Transverse colon (tissue), 4 donors: ENCODE measurements around the gene TP73. TPM values are rescaled to one million over a fixed set of nuclear protein-coding genes. Genes with fewer than 3 reads are reported as not detected.

Experiments used
- DNase-seq: peaks from one replicate; pipeline ENCODE4 v3.0.0-alpha.2; 2019
- H3K27ac ChIP-seq, 4 donors: fragments of 200-600 bp; sonication (generic); 2 replicates each; pipeline ENCODE4 v1.5.1; 2016 to 2018; ENCODE audit warnings: inconsistent platforms in 4 of 4
- H3K27me3 ChIP-seq: fragments of 200-600 bp; sonication (generic); 2 replicates; pipeline ENCODE4 v1.5.1; 2017; ENCODE audit warnings: inconsistent platforms
- H3K36me3 ChIP-seq, 4 donors: fragments of 200-600 bp; sonication (generic); 2 replicates each; pipeline ENCODE4 v1.5.1; 2017 to 2019; ENCODE audit warnings: inconsistent platforms in 4 of 4
- H3K4me1 ChIP-seq, 4 donors: fragments of 200-600 bp; sonication (generic); 2 replicates each; pipeline ENCODE4 v1.5.1; 2017 to 2020; ENCODE audit warnings: inconsistent platforms in 4 of 4
- H3K4me3 ChIP-seq, 4 donors: fragments of 200-600 bp; sonication (generic); 1 replicate in 1 of 4; 2 replicates in 3 of 4; pipeline versions ENCODE4 v1.5.1 to v1.6.1; 2017 to 2019; ENCODE audit warnings: inconsistent platforms in 4 of 4
- H3K9me3 ChIP-seq, 2 donors: fragments of 200-600 bp; sonication (generic); 2 replicates each; pipeline ENCODE4 v1.5.1; 2017 to 2019; ENCODE audit warnings: inconsistent platforms in 2 of 2
- EP300 ChIP-seq: sonication (generic); formaldehyde crosslinking; IDR thresholded peaks from one replicate; pipeline ENCODE4 v1.6.1; 2017; ENCODE audit warnings: antibody characterized with exemption, low read depth
- POLR2A ChIP-seq: fragments of 450-650 bp; IDR thresholded peaks from one replicate; pipeline ENCODE4 v1.6.1; 2016; ENCODE audit warnings: antibody characterized with exemption, mild to moderate bottlenecking, moderate library complexity
- POLR2AphosphoS5 ChIP-seq, 3 donors: sonication (generic); formaldehyde crosslinking; IDR thresholded peaks; one replicate each; pipeline ENCODE4 v1.6.1; 2016; ENCODE audit warnings: antibody characterized with exemption in 3 of 3
- WGBS, 2 donors: methylation state at CpG; one replicate each; pipeline ENCODE4 v1.1.5; 2018; ENCODE audit warnings: low coverage in 1 of 2; 5-methylcytosine and 5-hydroxymethylcytosine counted together
- in situ Hi-C, 4 donors: fragments of 200-750 bp; cut with MboI; loops; one replicate each; pipeline versions ENCODE4 v1.15.0 to v1.15.1; 2017; ENCODE audit warnings: low sequenced_read_pairs in 3 of 4, low pct_ligation_motif_present in 1 of 4, low pct_unique_long_range_greater_than_20kb in 1 of 4
- intact Hi-C: fragments of 100-400 bp; cut with DNase I; formaldehyde crosslinking; loops from one replicate; pipeline ENCODE4 v1.15.1; 2023; ENCODE audit warnings: low total_unique reads
- total RNA-seq, 4 donors: library from RNA; depleted of rRNA; stranded (reverse); fragments of >200 nt; gene quantifications; one replicate each; pipeline ENCODE4 v1.1.0, GENCODE V29; 2016
- TF ChIP-seq, protein P1 (sequence below), 5 experiments: fragments of 200-600 bp in 3 of 5; fragments of 450-650 bp in 2 of 5; sonication (generic) in 3 of 5; IDR thresholded peaks; 1 replicate in 2 of 5; 2 replicates in 3 of 5; pipeline ENCODE4 v1.5.1; 2016 to 2017; ENCODE audit warnings: antibody characterized with exemption in 5 of 5, inconsistent platforms in 3 of 5, mild to moderate bottlenecking in 2 of 5, moderate library complexity in 1 of 5

The TP73 gene
- total RNA-seq, 4 donors from 2014 or later: 0.20 to 0.32 TPM; not detected in 2

DNA sequence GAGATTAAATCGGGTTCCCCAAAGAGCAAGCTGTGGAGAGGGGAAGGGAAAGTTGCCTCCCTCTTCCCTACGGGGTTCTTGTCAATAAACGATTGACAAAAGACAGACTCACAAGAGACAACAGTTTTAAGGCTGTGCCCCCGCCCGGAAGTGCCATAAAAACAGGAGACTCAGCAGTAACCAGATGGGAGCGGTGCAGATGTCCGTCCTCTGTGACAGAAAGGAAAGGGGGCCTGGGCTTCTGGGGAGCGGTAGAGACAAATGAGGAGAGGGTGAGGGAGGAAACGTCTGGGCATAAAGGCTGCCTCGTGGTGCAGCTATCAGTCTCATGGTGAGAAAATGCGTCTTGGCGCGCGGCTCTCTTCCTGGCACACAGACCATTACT is 5.9 kb downstream of the TP73 start:
- peaks cover 69% of the 10 kb centered on the region for H3K27me3 ChIP-seq
- H3K4me3 ChIP-seq: no peak overlapping the region
- H3K9me3 ChIP-seq: no peaks in the 10 kb centered on the region
- H3K36me3 ChIP-seq: no peaks in the 10 kb centered on the region
- intact Hi-C loops (no loop called here), in situ Hi-C loops (no loop called here)
- TF ChIP-seq POLR2A: no peak
- TF ChIP-seq, protein P1, sequence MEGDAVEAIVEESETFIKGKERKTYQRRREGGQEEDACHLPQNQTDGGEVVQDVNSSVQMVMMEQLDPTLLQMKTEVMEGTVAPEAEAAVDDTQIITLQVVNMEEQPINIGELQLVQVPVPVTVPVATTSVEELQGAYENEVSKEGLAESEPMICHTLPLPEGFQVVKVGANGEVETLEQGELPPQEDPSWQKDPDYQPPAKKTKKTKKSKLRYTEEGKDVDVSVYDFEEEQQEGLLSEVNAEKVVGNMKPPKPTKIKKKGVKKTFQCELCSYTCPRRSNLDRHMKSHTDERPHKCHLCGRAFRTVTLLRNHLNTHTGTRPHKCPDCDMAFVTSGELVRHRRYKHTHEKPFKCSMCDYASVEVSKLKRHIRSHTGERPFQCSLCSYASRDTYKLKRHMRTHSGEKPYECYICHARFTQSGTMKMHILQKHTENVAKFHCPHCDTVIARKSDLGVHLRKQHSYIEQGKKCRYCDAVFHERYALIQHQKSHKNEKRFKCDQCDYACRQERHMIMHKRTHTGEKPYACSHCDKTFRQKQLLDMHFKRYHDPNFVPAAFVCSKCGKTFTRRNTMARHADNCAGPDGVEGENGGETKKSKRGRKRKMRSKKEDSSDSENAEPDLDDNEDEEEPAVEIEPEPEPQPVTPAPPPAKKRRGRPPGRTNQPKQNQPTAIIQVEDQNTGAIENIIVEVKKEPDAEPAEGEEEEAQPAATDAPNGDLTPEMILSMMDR (IDR thresholded peaks at IDR 0.05): no peak
- TF ChIP-seq POLR2AphosphoS5 (IDR thresholded peaks at IDR 0.05): no peak
- no peaks in the 10 kb centered on the region for H3K4me1 ChIP-seq
- WGBS, 2 donors: 23 to 60% methylated on average over 5 to 14 of the region's 14 CpGs
- no peak overlapping the region for H3K27ac ChIP-seq
- no peak for DNase-seq

GRCh38 chr1:3659093-3659492 is 6.8 kb downstream of the TP73 start:
- H3K4me3 ChIP-seq: no peak overlapping the region
- DNase-seq: no peak
- no peaks in the 10 kb centered on the region for H3K4me1 ChIP-seq
- in situ Hi-C loops (no loop called here), intact Hi-C loops (no loop called here)
- no peak for TF ChIP-seq EP300
- no peak for TF ChIP-seq POLR2AphosphoS5 (IDR thresholded peaks at IDR 0.05)
- TF ChIP-seq, protein P1 (IDR thresholded peaks at IDR 0.05): no peak
- TF ChIP-seq POLR2A: no peak
- H3K27me3 ChIP-seq: peaks cover 69% of the 10 kb centered on the region
- WGBS, 2 donors: 83 to 90% methylated on average over 2 to 15 of the region's 15 CpGs
- no peak overlapping the region for H3K27ac ChIP-seq
- H3K36me3 ChIP-seq: no peaks in the 10 kb centered on the region
- no peaks in the 10 kb centered on the region for H3K9me3 ChIP-seq

DNA sequence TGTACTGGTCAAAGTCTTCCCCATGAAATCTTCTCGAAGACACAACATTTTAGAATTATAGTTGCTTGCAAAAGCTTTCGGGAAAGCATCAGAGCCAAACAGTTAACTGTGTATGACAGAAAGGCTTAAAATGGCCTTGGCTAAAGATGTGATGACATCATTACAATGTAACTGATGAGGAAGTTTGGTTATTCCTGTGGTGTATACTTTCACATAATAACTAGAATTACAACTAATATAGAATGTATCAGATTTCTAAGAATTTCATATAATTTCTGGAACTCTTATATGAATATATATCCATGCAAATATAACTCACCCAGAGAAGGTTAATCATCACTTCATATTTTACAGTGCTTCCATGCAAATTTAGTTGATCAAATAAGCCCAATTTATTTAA is 8.4 kb downstream of the TP73 start:
- in situ Hi-C loops: no loop called here
- Histone ChIP-seq H3K4me1 (no peaks in the 10 kb centered on the region), H3K9me3 (no peaks in the 10 kb centered on the region), H3K27ac (no peak overlapping the region), H3K36me3 (no peaks in the 10 kb centered on the region), H3K4me3 (no peak overlapping the region), H3K27me3 (peaks cover 60% of the 10 kb centered on the region)
- 70 to 86% methylated on average over 2 of the region's 2 CpGs for WGBS, 2 donors
- intact Hi-C loops: no loop called here
- DNase-seq: no peak
- TF ChIP-seq EP300: no peak
- TF ChIP-seq POLR2AphosphoS5 (IDR thresholded peaks at IDR 0.05): no peak
- no peak for TF ChIP-seq POLR2A
- TF ChIP-seq, protein P1 (IDR thresholded peaks at IDR 0.05): no peak

DNA sequence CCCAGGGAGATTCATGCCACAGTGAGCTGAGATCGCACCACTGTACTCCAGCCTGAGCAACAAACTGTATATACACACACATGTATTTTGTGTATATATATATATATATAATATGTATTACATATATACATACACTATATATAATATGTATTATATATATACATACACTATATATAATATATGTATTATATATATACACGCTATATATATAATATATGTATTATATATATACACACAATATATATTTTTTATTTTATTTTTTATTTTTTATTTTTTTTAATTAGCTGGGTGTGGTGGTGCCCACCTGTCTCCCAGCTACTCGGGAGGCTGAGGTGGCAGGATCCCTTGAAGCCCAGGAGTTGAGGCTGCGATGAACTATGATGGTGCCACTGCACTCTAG is 9.3 kb downstream of the TP73 start:
- Histone ChIP-seq H3K27me3 (peaks cover 56% of the 10 kb centered on the region), H3K27ac (no peak overlapping the region), H3K4me3 (no peak overlapping the region), H3K4me1 (peaks cover 0 to 3% (median 0%) of the 10 kb centered on the region in 4 donors), H3K36me3 (no peaks in the 10 kb centered on the region), H3K9me3 (no peaks in the 10 kb centered on the region)
- 83 to 98% methylated on average over 3 to 4 of the region's 4 CpGs for WGBS, 2 donors
- DNase-seq: no peak
- in situ Hi-C loops (no loop called here), intact Hi-C loops (no loop called here)
- TF ChIP-seq POLR2AphosphoS5 (IDR thresholded peaks at IDR 0.05) (no peak), POLR2A (no peak)

- in situ Hi-C loops (no loop called here), intact Hi-C loops (no loop called here)
- Histone ChIP-seq H3K27ac (no peak overlapping the region), H3K27me3 (peaks cover 56% of the 10 kb centered on the region), H3K4me3 (no peak overlapping the region), H3K36me3 (no peaks in the 10 kb centered on the region), H3K9me3 (no peaks in the 10 kb centered on the region), H3K4me1 (peaks cover 0 to 4% (median 0%) of the 10 kb centered on the region in 4 donors)
- DNase-seq: no peak
- TF ChIP-seq, protein P1 (IDR thresholded peaks at IDR 0.05): no peak
- TF ChIP-seq POLR2A (no peak), POLR2AphosphoS5 (IDR thresholded peaks at IDR 0.05) (no peak), EP300 (no peak)
- 80 to 91% methylated on average over 1 to 16 of the region's 16 CpGs for WGBS, 2 donors
Observed at GRCh38 chr1:3662080-3662671, 9.9 kb downstream of the TP73 start.
